ENCODE measurements around the gene HERC6.

- TF ChIP-seq CTCF (IDR thresholded peaks at IDR 0.05; ENCODE audit: control extremely low read depth in 1 of 3, insufficient read depth in 1 of 3, low read depth in 1 of 3, low read length in 3 of 3) (no peak), JUN (IDR thresholded peaks at IDR 0.05; ENCODE audit: low read depth, low read length) (no peak), MAX (IDR thresholded peaks at IDR 0.05) (no peak), POLR2A (IDR thresholded peaks at IDR 0.05; ENCODE audit: control extremely low read depth in 1 of 2, low read depth in 2 of 2, low read length in 2 of 2) (no peak), ZNF274 (IDR thresholded peaks at IDR 0.05; ENCODE audit: borderline replicate concordance, extremely low read depth, low read length) (no peak), POLR2AphosphoS5 (IDR thresholded peaks at IDR 0.05; ENCODE audit: low read depth, low read length) (no peak), EGR1 (IDR thresholded peaks at IDR 0.05; ENCODE audit: borderline replicate concordance, low read depth, low read length) (no peak)
Measured at GRCh38 chr4:88367826-88368225, 10.8 kb upstream of the HERC6 start.

All from H1 (cell line).